H1 (cell line): Measurements from ENCODE around the gene IGF2R. TPM values are rescaled to one million over a fixed set of nuclear protein-coding genes. Genes with fewer than 3 reads are reported as not detected.

Experiments
- CTCF ChIA-PET: fragments of 300-600 bp; sonication (Branson Sonifier 250); formaldehyde crosslinking; loops from one replicate; lab custom pipeline; 2021; ENCODE audit not compliant: partially characterized antibody; lab: Charles Lee
- POLR2A ChIA-PET: fragments of 300-600 bp; sonication (Branson Sonifier 250); formaldehyde crosslinking; loops from one replicate; lab custom pipeline; 2021; ENCODE audit warnings: inconsistent platforms; ENCODE audit not compliant: partially characterized antibody; lab: Charles Lee
- DNase-seq, 2 experiments: peaks; one replicate each; pipeline versions ENCODE4 v3.0.0 to v3.0.0-alpha.2; 2010 to 2022; ENCODE audit warnings: low spot score in 2 of 2, low read depth in 1 of 2, mixed read lengths in 1 of 2
- FAIRE-seq: peaks from 2 replicates; lab custom pipeline; 2011; peaks lifted over from hg19 to GRCh38; lab: Jason Lieb, UNC
- H2AFZ ChIP-seq: 2 replicates; pipeline ENCODE4 v1.8.1; 2012; ENCODE audit warnings: low read length, inconsistent platforms
- H2AK5ac ChIP-seq: 2 replicates; pipeline ENCODE4 v1.6.1; 2013; ENCODE audit warnings: low read depth, low read length
- H2BK120ac ChIP-seq: replicated peaks from 2 replicates; pipeline ENCODE3; 2013; ENCODE audit warnings: low read depth, low read length, inconsistent platforms
- H2BK12ac ChIP-seq: 2 replicates; pipeline ENCODE4 v1.6.1; 2013; ENCODE audit warnings: low read depth, low read length
- H2BK15ac ChIP-seq: 2 replicates; pipeline ENCODE4 v1.6.1; 2013; ENCODE audit warnings: low read length
- H2BK20ac ChIP-seq: 2 replicates; pipeline ENCODE4 v1.6.1; 2013; ENCODE audit warnings: low read length
- H2BK5ac ChIP-seq: 2 replicates; pipeline ENCODE4 v1.6.1; 2013; ENCODE audit warnings: low read depth, low read length
- H3K14ac ChIP-seq: 2 replicates; pipeline ENCODE4 v1.6.1; 2013; ENCODE audit warnings: inconsistent platforms; ENCODE audit not compliant: insufficient read length
- H3K18ac ChIP-seq: 2 replicates; pipeline ENCODE4 v1.6.1; 2013; ENCODE audit warnings: low read length; ENCODE audit errors: extremely low read depth
- H3K23ac ChIP-seq: 2 replicates; pipeline ENCODE4 v1.6.1; 2013; ENCODE audit warnings: inconsistent platforms; ENCODE audit not compliant: insufficient read length
- H3K23me2 ChIP-seq: 2 replicates; pipeline ENCODE4 v1.6.1; 2013; ENCODE audit warnings: low read depth, low read length
- H3K27ac ChIP-seq: 2 replicates; pipeline ENCODE4 v1.6.1; 2011; ENCODE audit warnings: low read depth, low read length, inconsistent platforms
- H3K27me3 ChIP-seq, 4 experiments: replicated peaks in 1 of 4; 1 replicate in 1 of 4; 2 replicates in 3 of 4; pipeline versions ENCODE4 v1.6.1 to v1.8.1; 2011 to 2013; ENCODE audit warnings: low read length in 3 of 4, mild to moderate bottlenecking in 3 of 4, inconsistent platforms in 2 of 4, mixed read lengths in 2 of 4, moderate library complexity in 1 of 4; ENCODE audit not compliant: control insufficient read depth in 3 of 4, insufficient read depth in 3 of 4; ENCODE audit errors: extremely low read depth in 1 of 4
- H3K36me3 ChIP-seq, 4 experiments: 2 replicates each; pipeline versions ENCODE4 v1.6.1 to v1.8.1; 2011 to 2013; ENCODE audit warnings: mild to moderate bottlenecking in 4 of 4, low read length in 3 of 4, moderate library complexity in 2 of 4, control low read depth in 1 of 4, inconsistent platforms in 1 of 4; ENCODE audit not compliant: insufficient read depth in 4 of 4, control insufficient read depth in 2 of 4
- H3K4ac ChIP-seq: replicated peaks from 2 replicates; pipeline ENCODE3; 2013; ENCODE audit warnings: low read length, low read depth, mixed read lengths, inconsistent platforms; ENCODE audit not compliant: insufficient read length
- H3K4me1 ChIP-seq, 4 experiments: replicated peaks in 1 of 4; 1 replicate in 1 of 4; 2 replicates in 3 of 4; pipeline versions ENCODE4 v1.6.1 to v1.8.1; 2011 to 2013; ENCODE audit warnings: low read length in 3 of 4, inconsistent platforms in 2 of 4, mixed read lengths in 1 of 4; ENCODE audit not compliant: insufficient read depth in 4 of 4, control insufficient read depth in 3 of 4
- H3K4me2 ChIP-seq, 2 experiments: 2 replicates each; pipeline versions ENCODE4 v1.6.1 to v1.8.1; 2011 to 2013; ENCODE audit warnings: low read depth in 2 of 2, low read length in 2 of 2, control low read depth in 1 of 2, inconsistent platforms in 1 of 2, mild to moderate bottlenecking in 1 of 2; ENCODE audit not compliant: insufficient read depth in 1 of 2
- H3K4me3 ChIP-seq, 4 experiments: fragments of 200-600, 300-600 bp in 1 of 4; sonication (generic), shearing (Covaris generic), sonication (Bioruptor Twin) in 1 of 4; 2 replicates each; pipeline versions ENCODE4 v1.5.1 to v1.8.1; 2011 to 2016; ENCODE audit warnings: low read length in 4 of 4, low read depth in 3 of 4, control low read depth in 2 of 4, inconsistent platforms in 2 of 4, mild to moderate bottlenecking in 2 of 4, mixed read lengths in 1 of 4, moderate library complexity in 1 of 4; ENCODE audit not compliant: insufficient read depth in 2 of 4; ENCODE audit errors: extremely low read depth in 1 of 4
- H3K56ac ChIP-seq: replicated peaks from 2 replicates; pipeline ENCODE3; 2013; ENCODE audit warnings: low read depth, mild to moderate bottlenecking, mixed read lengths, low read length, inconsistent platforms; ENCODE audit not compliant: insufficient read length
- H3K79me1 ChIP-seq: 2 replicates; pipeline ENCODE4 v1.6.1; 2013; ENCODE audit warnings: low read depth, low read length, control low read depth
- H3K79me2 ChIP-seq, 2 experiments: 2 replicates each; pipeline versions ENCODE4 v1.6.1 to v1.8.1; 2012 to 2013; ENCODE audit warnings: low read length in 2 of 2, mild to moderate bottlenecking in 2 of 2, inconsistent platforms in 1 of 2; ENCODE audit not compliant: insufficient read depth in 2 of 2, control insufficient read depth in 1 of 2
- H3K9ac ChIP-seq, 4 experiments: replicated peaks in 1 of 4; 1 replicate in 1 of 4; 2 replicates in 3 of 4; pipeline versions ENCODE4 v1.6.1 to v1.8.1; 2011 to 2013; ENCODE audit warnings: low read depth in 3 of 4, low read length in 3 of 4, control low read depth in 2 of 4, mild to moderate bottlenecking in 2 of 4, moderate library complexity in 2 of 4, inconsistent platforms in 1 of 4; ENCODE audit errors: extremely low read depth in 1 of 4
- H3K9me3 ChIP-seq, 2 experiments: 2 replicates each; pipeline versions ENCODE4 v1.6.1 to v1.8.1; 2012 to 2013; ENCODE audit warnings: mild to moderate bottlenecking in 2 of 2, moderate library complexity in 2 of 2, control low read depth in 1 of 2, inconsistent platforms in 1 of 2, low read depth in 1 of 2, low read length in 1 of 2, mixed read lengths in 1 of 2; ENCODE audit not compliant: insufficient read depth in 2 of 2
- H4K20me1 ChIP-seq, 2 experiments: replicated peaks in 1 of 2; 2 replicates each; pipeline versions ENCODE3 to v1.8.1; 2011 to 2013; ENCODE audit warnings: inconsistent platforms in 2 of 2, low read length in 2 of 2, mild to moderate bottlenecking in 1 of 2; ENCODE audit not compliant: insufficient read depth in 2 of 2, control insufficient read depth in 1 of 2
- H4K5ac ChIP-seq: 2 replicates; pipeline ENCODE4 v1.6.1; 2013; ENCODE audit warnings: low read length, low read depth, mixed read lengths, inconsistent platforms; ENCODE audit not compliant: insufficient read length
- H4K8ac ChIP-seq: 2 replicates; pipeline ENCODE4 v1.8.0; 2013; ENCODE audit warnings: mild to moderate bottlenecking, moderate library complexity, low read length, inconsistent platforms; ENCODE audit not compliant: insufficient read depth; ENCODE audit errors: extremely low read depth
- H4K91ac ChIP-seq: replicated peaks from 2 replicates; pipeline ENCODE3; 2013; ENCODE audit warnings: low read length, mixed read lengths, inconsistent platforms; ENCODE audit not compliant: insufficient read length
- ASH2L ChIP-seq: fragments of 200-600, 300-600 bp; sonication (generic); IDR thresholded peaks from one replicate; pipeline ENCODE4 v1.7.1; 2017; ENCODE audit warnings: low read length
- ATF2 ChIP-seq: IDR thresholded peaks from 2 replicates; pipeline ENCODE4 v1.6.1; 2012; ENCODE audit warnings: low read length, inconsistent platforms
- CREB1 ChIP-seq: IDR thresholded peaks from 2 replicates; pipeline ENCODE4 v1.6.1; 2012; ENCODE audit warnings: inconsistent platforms
- JUN ChIP-seq: IDR thresholded peaks from 2 replicates; pipeline ENCODE4 v1.6.1; 2011; ENCODE audit warnings: low read depth, mild to moderate bottlenecking, improper control_type of control experiment, low read length
- KDM4A ChIP-seq: IDR thresholded peaks from one replicate; pipeline ENCODE4 v1.7.1; 2012; ENCODE audit warnings: low read depth, mild to moderate bottlenecking, moderate library complexity, low read length, inconsistent platforms; ENCODE audit not compliant: severe bottlenecking
- POU5F1 ChIP-seq: IDR thresholded peaks from 2 replicates; pipeline ENCODE4 v1.6.1; 2011; ENCODE audit warnings: low read depth, mild to moderate bottlenecking, low read length, moderate library complexity
- RBBP5 ChIP-seq: IDR thresholded peaks from 2 replicates; pipeline ENCODE4 v1.7.1; 2012; ENCODE audit warnings: low read depth, mild to moderate bottlenecking, inconsistent platforms, low read length, moderate library complexity, borderline replicate concordance
- RNF2 ChIP-seq: fragments of 200-900, 300-1000 bp; sonication (generic); IDR thresholded peaks from 2 replicates; pipeline ENCODE4 v1.7.1; 2016; ENCODE audit warnings: borderline replicate concordance, low read depth, mild to moderate bottlenecking, antibody characterized with exemption, low read length; ENCODE audit not compliant: poor library complexity, severe bottlenecking; ENCODE audit errors: missing control alignments
- RXRA ChIP-seq: IDR thresholded peaks from 2 replicates; pipeline ENCODE4 v1.6.1; 2011; ENCODE audit warnings: low read depth, mild to moderate bottlenecking, low read length, moderate library complexity; ENCODE audit not compliant: insufficient read depth
- SIN3A ChIP-seq, 2 experiments: IDR thresholded peaks in 1 of 2; conservative IDR thresholded peaks in 1 of 2; 2 replicates each; pipeline ENCODE4 v1.6.1; 2011 to 2012; ENCODE audit warnings: low read length in 2 of 2, improper control_type of control experiment in 1 of 2, low read depth in 1 of 2, mild to moderate bottlenecking in 1 of 2
- SP2 ChIP-seq: IDR thresholded peaks from 2 replicates; pipeline ENCODE4 v1.6.1; 2012; ENCODE audit warnings: mild to moderate bottlenecking, low read length, inconsistent platforms
- TAF7 ChIP-seq: optimal IDR thresholded peaks from 2 replicates; pipeline ENCODE3; 2011; ENCODE audit warnings: low read depth, mild to moderate bottlenecking, inconsistent platforms, low read length, moderate library complexity, borderline replicate concordance
- WGBS, 2 experiments: shearing (Covaris generic) in 1 of 2; methylation state at CpG; one replicate each; pipeline versions ENCODE4 v1.1.6 to v1.1.7; 2013 to 2015; ENCODE audit warnings: low lambda C conversion rate in 2 of 2, mixed read lengths in 2 of 2, inconsistent platforms in 1 of 2, low coverage in 1 of 2, missing lambda C conversion rate in 1 of 2; ENCODE audit not compliant: insufficient replicate concordance in 2 of 2, insufficient coverage in 1 of 2, insufficient read length in 1 of 2; ENCODE audit errors: extremely low coverage in 1 of 2, missing lambda C conversion rate in 1 of 2; 5-methylcytosine and 5-hydroxymethylcytosine counted together
- polyA plus RNA-seq, 7 experiments: library from polyadenylated mRNA; depleted of rRNA in 3 of 7; stranded (reverse) in 5 of 7; unstranded in 2 of 7; fragments of >200 nt in 5 of 7; fragments of 200-250 nt in 2 of 7; gene quantifications; 1 replicate in 5 of 7; 2 replicates in 1 of 7; 4 replicates in 1 of 7; pipeline versions ENCODE4 v1.2.1 to v1.2.3, GENCODE V29; 2011 to 2013; ENCODE audit warnings: missing spikeins in 2 of 7, mixed read lengths in 2 of 7
- total RNA-seq: library from RNA; stranded (reverse); fragmentation: NEBNext Ultra II Directional; extraction: Animal tissue kit (Norgen Biotek cat#: 25700); gene quantifications from 2 replicates; pipeline ENCODE4 v1.2.1, GENCODE V29; 2021

IGF2R gene
- total and polyA plus RNA-seq, 2 of the 8 experiments (the other 6 are each of a cell fraction or from before 2014, with no cell fraction given): 20.6 to 74.1 TPM

GRCh38 chr6:160027931-160028330, 59.0 kb downstream of the IGF2R start:
- H3K36me3 ChIP-seq: peaks cover 7 to 59% (median 43%) of the 10 kb centered on the region in 4 experiments; a peak in 7 of 8 replicates
- no peaks in the 10 kb centered on the region for H3K9me3 ChIP-seq
- H3K23ac ChIP-seq: no peak overlapping the region
- H3K9ac ChIP-seq: no peak overlapping the region
- H2BK5ac ChIP-seq: no peak overlapping the region
- H3K23me2 ChIP-seq: no peaks in the 10 kb centered on the region
- ChIA-PET CTCF (interaction anchor here (0.8 to 1.5 kb wide), 5 partner anchors 12 to 175 kb away, joined by 3 to 6 read pairs (median 4); no protein-coding TSS in a partner anchor), POLR2A (no interaction called here)
- no peak overlapping the region for H4K8ac ChIP-seq
- no peak overlapping the region for H2BK20ac ChIP-seq
- FAIRE-seq (no peak), DNase-seq (no peak)
- no peak overlapping the region for H4K5ac ChIP-seq
- H3K4me1 ChIP-seq: no peaks in the 10 kb centered on the region
- no peak overlapping the region for H2AFZ ChIP-seq
- no peak overlapping the region for H2BK15ac ChIP-seq
- H4K91ac ChIP-seq: no peak overlapping the region
- no peak overlapping the region for H3K4ac ChIP-seq
- H3K27me3 ChIP-seq: no peaks in the 10 kb centered on the region
- H2BK120ac ChIP-seq: no peak overlapping the region
- H3K56ac ChIP-seq: no peak overlapping the region
- WGBS, 2 experiments: 86% methylated on average over 10 of the region's 10 CpGs; no CpG with 5 or more reads in 1 of the 2 experiments
- H3K4me2 ChIP-seq: no peak overlapping the region
- no peak overlapping the region for H3K4me3 ChIP-seq
- no peak overlapping the region for H2AK5ac ChIP-seq
- no peaks in the 10 kb centered on the region for H3K79me2 ChIP-seq
- H2BK12ac ChIP-seq: no peak overlapping the region
- no peak overlapping the region for H3K27ac ChIP-seq
- peaks cover 2% of the 10 kb centered on the region for H3K79me1 ChIP-seq
- H3K14ac ChIP-seq: no peak overlapping the region
- H4K20me1 ChIP-seq: peaks cover 2 to 4% of the 10 kb centered on the region in 2 experiments
- no peak overlapping the region for H3K18ac ChIP-seq
- TF ChIP-seq JUN (no peak), SP2 (no peak), TAF7 (no peak), KDM4A (no peak), POU5F1 (no peak), ATF2 (no peak), SIN3A (conservative IDR thresholded peaks at IDR 0.05 in 1 of 2, IDR thresholded peaks at IDR 0.05 in 1 of 2; ENCODE audit: low read depth in 1 of 2, low read length in 2 of 2) (no peak), RBBP5 (no peak), RNF2 (no peak), ASH2L (no peak), RXRA (no peak), CREB1 (no peak)
